HCT116 (cell line): ENCODE results near the gene MRTFB.

Experiments used
- CEBPB ChIP-seq: IDR thresholded peaks from 2 replicates; pipeline ENCODE4 v1.6.1; 2012; ENCODE audit warnings: low read depth
- EGR1 ChIP-seq: IDR thresholded peaks from 2 replicates; pipeline ENCODE4 v1.6.1; 2012; ENCODE audit warnings: low read depth
- EZH2 ChIP-seq: fragments of 200-600 bp; sonication (generic); IDR thresholded peaks from 2 replicates; pipeline ENCODE4 v1.6.1; 2017; ENCODE audit warnings: antibody characterized with exemption, mixed run types
- POLR2A ChIP-seq: IDR thresholded peaks from 2 replicates; pipeline ENCODE4 v1.7.0; 2011; ENCODE audit warnings: borderline replicate concordance; ENCODE audit not compliant: insufficient read depth, insufficient read length; ENCODE audit errors: extremely low read depth
- POLR2AphosphoS5 ChIP-seq: IDR thresholded peaks from 2 replicates; pipeline ENCODE4 v1.6.1; 2011; ENCODE audit warnings: mild to moderate bottlenecking, low read depth, low read length, moderate library complexity
- RAD21 ChIP-seq: IDR thresholded peaks from 2 replicates; pipeline ENCODE4 v1.6.1; 2012; ENCODE audit warnings: low read depth, mild to moderate bottlenecking
- SP1 ChIP-seq: IDR thresholded peaks from 2 replicates; pipeline ENCODE4 v1.6.1; 2012; ENCODE audit warnings: low read depth
- TF ChIP-seq, protein P1 (sequence below), 3 experiments: fragments of 200-600 bp in 1 of 3; sonication (generic) in 1 of 3; IDR thresholded peaks in 2 of 3; conservative IDR thresholded peaks in 1 of 3; 2 replicates each; pipeline ENCODE4 v1.5.1; 2012 to 2017; ENCODE audit warnings: low read depth in 2 of 3, low read length in 2 of 3, antibody characterized with exemption in 1 of 3, borderline replicate concordance in 1 of 3, control low read depth in 1 of 3, mild to moderate bottlenecking in 1 of 3, mixed read lengths in 1 of 3, mixed run types in 1 of 3, moderate library complexity in 1 of 3; ENCODE audit not compliant: insufficient read depth in 1 of 3
- TF ChIP-seq, protein P2 (sequence below): IDR thresholded peaks from 2 replicates; pipeline ENCODE4 v1.6.1; 2012
- TF ChIP-seq, protein P3 (sequence below): IDR thresholded peaks from 2 replicates; pipeline ENCODE4 v1.6.1; 2012; ENCODE audit warnings: low read depth

DNA sequence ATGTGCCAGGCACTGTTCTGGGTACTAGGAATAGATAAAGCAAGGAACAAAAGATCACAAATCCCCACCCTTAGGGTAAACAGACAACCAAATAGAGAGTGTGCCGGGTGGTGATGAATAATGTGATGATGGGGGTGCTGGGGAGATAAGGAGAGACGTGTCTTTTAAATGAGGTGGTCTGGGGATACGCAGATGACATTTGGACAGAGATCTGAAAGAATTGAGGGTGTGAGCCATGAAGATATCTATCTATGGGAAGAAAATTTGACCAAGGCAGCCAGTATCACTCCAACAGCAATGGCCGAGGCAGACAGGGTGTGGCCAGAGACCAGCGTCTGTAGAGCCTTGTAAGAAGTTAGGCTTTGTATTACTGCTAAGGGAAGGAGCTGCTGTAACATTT is 165.3 kb downstream of the MRTFB start:
- TF ChIP-seq, protein P1, sequence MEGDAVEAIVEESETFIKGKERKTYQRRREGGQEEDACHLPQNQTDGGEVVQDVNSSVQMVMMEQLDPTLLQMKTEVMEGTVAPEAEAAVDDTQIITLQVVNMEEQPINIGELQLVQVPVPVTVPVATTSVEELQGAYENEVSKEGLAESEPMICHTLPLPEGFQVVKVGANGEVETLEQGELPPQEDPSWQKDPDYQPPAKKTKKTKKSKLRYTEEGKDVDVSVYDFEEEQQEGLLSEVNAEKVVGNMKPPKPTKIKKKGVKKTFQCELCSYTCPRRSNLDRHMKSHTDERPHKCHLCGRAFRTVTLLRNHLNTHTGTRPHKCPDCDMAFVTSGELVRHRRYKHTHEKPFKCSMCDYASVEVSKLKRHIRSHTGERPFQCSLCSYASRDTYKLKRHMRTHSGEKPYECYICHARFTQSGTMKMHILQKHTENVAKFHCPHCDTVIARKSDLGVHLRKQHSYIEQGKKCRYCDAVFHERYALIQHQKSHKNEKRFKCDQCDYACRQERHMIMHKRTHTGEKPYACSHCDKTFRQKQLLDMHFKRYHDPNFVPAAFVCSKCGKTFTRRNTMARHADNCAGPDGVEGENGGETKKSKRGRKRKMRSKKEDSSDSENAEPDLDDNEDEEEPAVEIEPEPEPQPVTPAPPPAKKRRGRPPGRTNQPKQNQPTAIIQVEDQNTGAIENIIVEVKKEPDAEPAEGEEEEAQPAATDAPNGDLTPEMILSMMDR (IDR thresholded peaks at IDR 0.05 in 2 of 3, conservative IDR thresholded peaks at IDR 0.05 in 1 of 3; ENCODE audit: borderline replicate concordance in 1 of 3, insufficient read depth in 1 of 3, low read depth in 2 of 3, low read length in 2 of 3): no peak
- TF ChIP-seq POLR2AphosphoS5 (no peak), POLR2A (no peak), CEBPB (no peak), EGR1 (no peak), RAD21 (no peak), EZH2 (no peak), SP1 (no peak)
- TF ChIP-seq, protein P2, sequence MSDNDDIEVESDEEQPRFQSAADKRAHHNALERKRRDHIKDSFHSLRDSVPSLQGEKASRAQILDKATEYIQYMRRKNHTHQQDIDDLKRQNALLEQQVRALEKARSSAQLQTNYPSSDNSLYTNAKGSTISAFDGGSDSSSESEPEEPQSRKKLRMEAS: no peak
- TF ChIP-seq, protein P3, sequence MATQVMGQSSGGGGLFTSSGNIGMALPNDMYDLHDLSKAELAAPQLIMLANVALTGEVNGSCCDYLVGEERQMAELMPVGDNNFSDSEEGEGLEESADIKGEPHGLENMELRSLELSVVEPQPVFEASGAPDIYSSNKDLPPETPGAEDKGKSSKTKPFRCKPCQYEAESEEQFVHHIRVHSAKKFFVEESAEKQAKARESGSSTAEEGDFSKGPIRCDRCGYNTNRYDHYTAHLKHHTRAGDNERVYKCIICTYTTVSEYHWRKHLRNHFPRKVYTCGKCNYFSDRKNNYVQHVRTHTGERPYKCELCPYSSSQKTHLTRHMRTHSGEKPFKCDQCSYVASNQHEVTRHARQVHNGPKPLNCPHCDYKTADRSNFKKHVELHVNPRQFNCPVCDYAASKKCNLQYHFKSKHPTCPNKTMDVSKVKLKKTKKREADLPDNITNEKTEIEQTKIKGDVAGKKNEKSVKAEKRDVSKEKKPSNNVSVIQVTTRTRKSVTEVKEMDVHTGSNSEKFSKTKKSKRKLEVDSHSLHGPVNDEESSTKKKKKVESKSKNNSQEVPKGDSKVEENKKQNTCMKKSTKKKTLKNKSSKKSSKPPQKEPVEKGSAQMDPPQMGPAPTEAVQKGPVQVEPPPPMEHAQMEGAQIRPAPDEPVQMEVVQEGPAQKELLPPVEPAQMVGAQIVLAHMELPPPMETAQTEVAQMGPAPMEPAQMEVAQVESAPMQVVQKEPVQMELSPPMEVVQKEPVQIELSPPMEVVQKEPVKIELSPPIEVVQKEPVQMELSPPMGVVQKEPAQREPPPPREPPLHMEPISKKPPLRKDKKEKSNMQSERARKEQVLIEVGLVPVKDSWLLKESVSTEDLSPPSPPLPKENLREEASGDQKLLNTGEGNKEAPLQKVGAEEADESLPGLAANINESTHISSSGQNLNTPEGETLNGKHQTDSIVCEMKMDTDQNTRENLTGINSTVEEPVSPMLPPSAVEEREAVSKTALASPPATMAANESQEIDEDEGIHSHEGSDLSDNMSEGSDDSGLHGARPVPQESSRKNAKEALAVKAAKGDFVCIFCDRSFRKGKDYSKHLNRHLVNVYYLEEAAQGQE: no peak
